Activated T-cell treated with anti-CD3 and anti-CD28 coated beads for 24 hours (primary cell): ENCODE measurements around the gene EXOSC7.
"Not testable (repeated sequence)": the region's sequence is repeated elsewhere in the genome, so short reads cannot be mapped to it uniquely, and the experiment has no call there.

ENCODE experiments used
- DNase-seq: peaks from one replicate; pipeline ENCODE4 v3.0.0-alpha.2; 2020; ENCODE audit warnings: low read depth

Gene EXOSC7

GRCh38 chr3:45024542-45025255 is 48.7 kb downstream of the EXOSC7 start:
- no peak for DNase-seq

- no peak for DNase-seq
These were observed 50.0 kb downstream of the EXOSC7 start, which contains the start of gene CLEC3B for GRCh38 chr3:45026038-45026437. Gene CLEC3B (plus strand): TSS chr3:45026303. CDS start chr3:45026363, 60 bp downstream.

- DNase-seq = no peak
These were observed 50.9 kb downstream of the EXOSC7 start for GRCh38 chr3:45026957-45027356.

- DNase-seq = no peak
These were observed 51.4 kb downstream of the EXOSC7 start for GRCh38 chr3:45027441-45027840.

GRCh38 chr3:45029216-45029615 is 53.2 kb downstream of the EXOSC7 start:
- no peak for DNase-seq

- no peak for DNase-seq
These were observed 53.6 kb downstream of the EXOSC7 start for GRCh38 chr3:45029661-45030060.

GRCh38 chr3:45031531-45031930 is 55.5 kb downstream of the EXOSC7 start:
- DNase-seq = no peak

- no peak for DNase-seq
These were observed 56.1 kb downstream of the EXOSC7 start for GRCh38 chr3:45032113-45032512.

- no peak for DNase-seq
These were observed 57.7 kb downstream of the EXOSC7 start for GRCh38 chr3:45033791-45034190.

GRCh38 chr3:45034612-45035252 is 58.7 kb downstream of the EXOSC7 start:
- DNase-seq = no peak

- no peak for DNase-seq
These were observed 59.6 kb downstream of the EXOSC7 start for GRCh38 chr3:45035441-45036301.

GRCh38 chr3:45037720-45038455 is 61.8 kb downstream of the EXOSC7 start:
- DNase-seq = peak; percentile 91

- DNase-seq = no peak
These were observed 65.6 kb downstream of the EXOSC7 start for GRCh38 chr3:45041666-45042065.

- DNase-seq = no peak
These were observed 66.1 kb downstream of the EXOSC7 start for GRCh38 chr3:45042162-45042561.

GRCh38 chr3:45043728-45044299 is 67.8 kb downstream of the EXOSC7 start:
- no peak for DNase-seq

GRCh38 chr3:45048244-45048643 is 72.2 kb downstream of the EXOSC7 start:
- DNase-seq = no peak

GRCh38 chr3:45049807-45050206 is 73.8 kb downstream of the EXOSC7 start:
- no peak for DNase-seq

- DNase-seq = no peak
These were observed 75.6 kb downstream of the EXOSC7 start for GRCh38 chr3:45051685-45052084.

GRCh38 chr3:45053805-45054195 is 77.8 kb downstream of the EXOSC7 start:
- not testable (repeated sequence) for DNase-seq

- no peak for DNase-seq
These were observed 78.3 kb downstream of the EXOSC7 start for GRCh38 chr3:45054196-45054857.

- DNase-seq = no peak
These were observed 79.0 kb downstream of the EXOSC7 start for GRCh38 chr3:45055032-45055410.
